ENCODE results near the gene GRIA1.

GRIA1 gene

GRCh38 chr5:153490118-153491037 is at the start of gene GRIA1:
Gene GRIA1, plus strand, starts transcription at chr5:153490670.
- no peak within 1 kb of the TSS for H3K27ac ChIP-seq (ENCODE audit: poor library complexity, severe bottlenecking)
- H3K4me3 ChIP-seq (ENCODE audit: severe bottlenecking): no peak within 1 kb of the TSS
- no peaks in the 10 kb centered on the region for H3K9me3 ChIP-seq (ENCODE audit: severe bottlenecking)
- H3K36me3 ChIP-seq (ENCODE audit: low read depth): no peaks in the 10 kb centered on the region
- DNase-seq (ENCODE audit: low spot score): no peak
- TF ChIP-seq CTCF (IDR thresholded peaks at IDR 0.05; ENCODE audit: poor library complexity, severe bottlenecking): peak; percentile 23
- no peak; the same call in 2 of the 3 replicates for ATAC-seq (ENCODE audit: low read depth)
- no peaks in the 10 kb centered on the region for H3K27me3 ChIP-seq (ENCODE audit: insufficient read depth, poor library complexity, severe bottlenecking)
- H3K4me1 ChIP-seq (ENCODE audit: insufficient read depth, poor library complexity, severe bottlenecking): no peaks in the 10 kb centered on the region

GRCh38 chr5:153445875-153446579 is 44.4 kb upstream of the GRIA1 start:
- Histone ChIP-seq H3K27me3 (ENCODE audit: insufficient read depth, poor library complexity, severe bottlenecking) (no peaks in the 10 kb centered on the region), H3K27ac (ENCODE audit: poor library complexity, severe bottlenecking) (no peak overlapping the region), H3K4me3 (ENCODE audit: severe bottlenecking) (no peak overlapping the region), H3K4me1 (ENCODE audit: insufficient read depth, poor library complexity, severe bottlenecking) (peaks cover 11% of the 10 kb centered on the region), H3K9me3 (ENCODE audit: severe bottlenecking) (no peaks in the 10 kb centered on the region), H3K36me3 (ENCODE audit: low read depth) (no peaks in the 10 kb centered on the region)
- no peak for TF ChIP-seq CTCF (IDR thresholded peaks at IDR 0.05; ENCODE audit: poor library complexity, severe bottlenecking)
- no peak for DNase-seq (ENCODE audit: low spot score)
- ATAC-seq (ENCODE audit: low read depth): peak; percentile 72

GRCh38 chr5:153447534-153447933 is 42.9 kb upstream of the GRIA1 start:
- H3K36me3 ChIP-seq (ENCODE audit: low read depth): no peaks in the 10 kb centered on the region
- H3K27ac ChIP-seq (ENCODE audit: poor library complexity, severe bottlenecking): no peak overlapping the region
- peaks cover 11% of the 10 kb centered on the region for H3K4me1 ChIP-seq (ENCODE audit: insufficient read depth, poor library complexity, severe bottlenecking)
- no peak for ATAC-seq (ENCODE audit: low read depth)
- no peaks in the 10 kb centered on the region for H3K27me3 ChIP-seq (ENCODE audit: insufficient read depth, poor library complexity, severe bottlenecking)
- no peak for TF ChIP-seq CTCF (IDR thresholded peaks at IDR 0.05; ENCODE audit: poor library complexity, severe bottlenecking)
- no peak overlapping the region for H3K4me3 ChIP-seq (ENCODE audit: severe bottlenecking)
- H3K9me3 ChIP-seq (ENCODE audit: severe bottlenecking): no peaks in the 10 kb centered on the region
- no peak for DNase-seq (ENCODE audit: low spot score)

GRCh38 chr5:153456354-153456753 is 34.1 kb upstream of the GRIA1 start:
- Histone ChIP-seq H3K27me3 (ENCODE audit: insufficient read depth, poor library complexity, severe bottlenecking) (no peaks in the 10 kb centered on the region), H3K27ac (ENCODE audit: poor library complexity, severe bottlenecking) (no peak overlapping the region), H3K4me3 (ENCODE audit: severe bottlenecking) (no peak overlapping the region), H3K36me3 (ENCODE audit: low read depth) (no peaks in the 10 kb centered on the region), H3K9me3 (ENCODE audit: severe bottlenecking) (no peaks in the 10 kb centered on the region), H3K4me1 (ENCODE audit: insufficient read depth, poor library complexity, severe bottlenecking) (no peaks in the 10 kb centered on the region)
- no peak for DNase-seq (ENCODE audit: low spot score)
- ATAC-seq (ENCODE audit: low read depth): no peak; the same call in 2 of the 3 replicates
- no peak for TF ChIP-seq CTCF (IDR thresholded peaks at IDR 0.05; ENCODE audit: poor library complexity, severe bottlenecking)
